ENCODE results near the gene MAP3K7. TPM values are rescaled to one million over a fixed set of nuclear protein-coding genes. Genes with fewer than 3 reads are reported as not detected.

Gene MAP3K7
- total and polyA plus RNA-seq, 11 donors = 9.6 to 26.1 (median 18.0) TPM

- intact Hi-C loops (cut with DNase I) = no loop called here
- no peaks in the 10 kb centered on the region for H3K4me1 ChIP-seq
- TF ChIP-seq POLR2A (IDR thresholded peaks at IDR 0.05) (no peak), CTCF (IDR thresholded peaks at IDR 0.05) (no peak)
- no peaks in the 10 kb centered on the region for H3K9me3 ChIP-seq
- 88 to 93% (median 90%) methylated on average over 6 of the region's 6 CpGs for WGBS, 4 donors
- H3K4me3 ChIP-seq = no peak overlapping the region
- peaks cover 3 to 98% (median 84%) of the 10 kb centered on the region in 9 donors for H3K36me3 ChIP-seq
- no peak overlapping the region for H3K27ac ChIP-seq
- ATAC-seq (no peak), DNase-seq (no peak)
- H3K27me3 ChIP-seq = no peaks in the 10 kb centered on the region
Measured at GRCh38 chr6:90516074-90516660, 70.7 kb downstream of the MAP3K7 start.

- peaks cover 3 to 89% (median 69%) of the 10 kb centered on the region in 9 donors for H3K36me3 ChIP-seq
- no peaks in the 10 kb centered on the region for H3K4me1 ChIP-seq
- DNase-seq (no peak), ATAC-seq (no peak)
- intact Hi-C loops (cut with DNase I) = no loop called here
- H3K9me3 ChIP-seq = peaks cover 0 to 1% (median 0%) of the 10 kb centered on the region in 12 donors
- H3K27ac ChIP-seq = no peak overlapping the region
- WGBS, 4 donors = 52 to 70% (median 67%) methylated on average over 3 of the region's 3 CpGs
- no peak overlapping the region for H3K4me3 ChIP-seq
- no peak for TF ChIP-seq CTCF (IDR thresholded peaks at IDR 0.05)
- no peak for TF ChIP-seq POLR2A (IDR thresholded peaks at IDR 0.05)
- H3K27me3 ChIP-seq = no peaks in the 10 kb centered on the region
Measured at GRCh38 chr6:90514496-90514895, 72.4 kb downstream of the MAP3K7 start.

GRCh38 chr6:90508753-90509152, 78.1 kb downstream of the MAP3K7 start:
- intact Hi-C loops (cut with DNase I) = no loop called here
- no peaks in the 10 kb centered on the region for H3K4me1 ChIP-seq
- DNase-seq (no peak), ATAC-seq (no peak)
- TF ChIP-seq CTCF (IDR thresholded peaks at IDR 0.05) = no peak
- no peak for TF ChIP-seq POLR2A (IDR thresholded peaks at IDR 0.05)
- H3K9me3 ChIP-seq = peaks cover 0 to 20% (median 0%) of the 10 kb centered on the region in 12 donors
- no peak overlapping the region for H3K27ac ChIP-seq
- H3K4me3 ChIP-seq = no peak overlapping the region
- H3K27me3 ChIP-seq = no peaks in the 10 kb centered on the region
- 73 to 82% (median 75%) methylated on average over 5 of the region's 5 CpGs for WGBS, 4 donors
- peaks cover 0 to 38% (median 15%) of the 10 kb centered on the region in 9 donors for H3K36me3 ChIP-seq

- no peak overlapping the region for H3K27ac ChIP-seq
Measured at GRCh38 chr6:90502866-90503407, 83.9 kb downstream of the MAP3K7 start.

More at GRCh38 chr6:90502866-90503407, 83.9 kb downstream of the MAP3K7 start:
- Histone ChIP-seq H3K27me3 (no peaks in the 10 kb centered on the region), H3K4me3 (no peak overlapping the region), H3K4me1 (peaks cover 0 to 3% (median 0%) of the 10 kb centered on the region in 12 donors), H3K36me3 (no peaks in the 10 kb centered on the region), H3K9me3 (peaks cover 0 to 6% (median 0%) of the 10 kb centered on the region in 12 donors)
- 87 to 92% (median 88%) methylated on average over 3 of the region's 3 CpGs for WGBS, 4 donors
- DNase-seq (no peak), ATAC-seq (peak in 2 of 4 donors; percentile 63 to 75)
- no peak for TF ChIP-seq CTCF (IDR thresholded peaks at IDR 0.05)
- no peak for TF ChIP-seq POLR2A (IDR thresholded peaks at IDR 0.05)
- intact Hi-C loops (cut with DNase I) = no loop called here
